GM12801 (cell line): ENCODE results near the gene SEPTIN10.

Experiments
- TF ChIP-seq, protein P1 (sequence below): IDR thresholded peaks from one replicate; pipeline ENCODE4 v1.5.1; 2011; ENCODE audit warnings: control low read depth; ENCODE audit not compliant: insufficient read length; ENCODE audit errors: extremely low read depth

The SEPTIN10 gene

DNA sequence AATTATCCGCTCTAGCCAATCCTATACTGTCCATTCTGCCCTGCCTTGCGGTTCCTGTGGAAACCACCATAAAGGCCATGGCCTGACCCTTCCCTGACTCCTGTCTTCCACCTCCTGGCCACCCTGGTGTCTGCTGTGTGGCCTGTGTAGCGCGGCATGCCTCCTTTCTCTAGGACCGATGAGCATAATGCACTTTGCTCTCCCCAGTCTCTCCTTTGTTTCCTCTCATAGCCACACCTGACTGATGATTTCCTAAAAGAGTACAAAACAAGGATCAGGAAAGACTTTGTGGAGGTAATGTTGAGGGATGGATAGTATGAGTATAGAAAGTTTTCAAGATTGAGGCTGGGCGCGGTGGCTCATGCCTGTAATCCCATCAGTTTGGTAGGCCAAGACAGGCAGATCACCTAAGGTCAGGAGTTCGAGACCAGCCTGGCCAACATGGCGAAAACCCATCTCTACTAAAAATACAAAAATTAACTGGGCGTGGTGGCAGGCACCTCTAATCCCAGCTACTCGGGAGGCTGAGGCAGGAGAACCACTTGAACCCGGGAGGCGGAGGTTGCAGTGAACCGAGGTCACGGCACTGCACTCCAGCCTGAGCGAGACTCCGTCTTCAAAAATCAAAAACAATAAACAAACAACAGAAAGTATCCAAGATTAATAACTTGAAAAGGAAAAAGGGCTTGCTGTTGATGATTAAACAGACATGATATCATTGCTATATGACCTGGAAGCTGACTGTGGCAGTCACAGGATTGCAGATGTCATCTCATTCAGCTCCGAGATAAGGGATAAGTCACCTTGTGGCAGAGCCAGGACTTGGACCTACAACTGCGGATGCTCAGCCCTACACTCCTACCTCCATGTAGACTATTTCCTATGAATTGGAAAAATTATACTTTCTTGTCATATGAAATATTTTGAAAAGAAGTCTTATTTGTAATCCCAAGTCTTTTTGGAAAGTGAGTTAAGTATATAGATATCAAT lies 17.0 kb upstream of the SEPTIN10 start:
- TF ChIP-seq, protein P1, sequence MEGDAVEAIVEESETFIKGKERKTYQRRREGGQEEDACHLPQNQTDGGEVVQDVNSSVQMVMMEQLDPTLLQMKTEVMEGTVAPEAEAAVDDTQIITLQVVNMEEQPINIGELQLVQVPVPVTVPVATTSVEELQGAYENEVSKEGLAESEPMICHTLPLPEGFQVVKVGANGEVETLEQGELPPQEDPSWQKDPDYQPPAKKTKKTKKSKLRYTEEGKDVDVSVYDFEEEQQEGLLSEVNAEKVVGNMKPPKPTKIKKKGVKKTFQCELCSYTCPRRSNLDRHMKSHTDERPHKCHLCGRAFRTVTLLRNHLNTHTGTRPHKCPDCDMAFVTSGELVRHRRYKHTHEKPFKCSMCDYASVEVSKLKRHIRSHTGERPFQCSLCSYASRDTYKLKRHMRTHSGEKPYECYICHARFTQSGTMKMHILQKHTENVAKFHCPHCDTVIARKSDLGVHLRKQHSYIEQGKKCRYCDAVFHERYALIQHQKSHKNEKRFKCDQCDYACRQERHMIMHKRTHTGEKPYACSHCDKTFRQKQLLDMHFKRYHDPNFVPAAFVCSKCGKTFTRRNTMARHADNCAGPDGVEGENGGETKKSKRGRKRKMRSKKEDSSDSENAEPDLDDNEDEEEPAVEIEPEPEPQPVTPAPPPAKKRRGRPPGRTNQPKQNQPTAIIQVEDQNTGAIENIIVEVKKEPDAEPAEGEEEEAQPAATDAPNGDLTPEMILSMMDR, result no peak

DNA sequence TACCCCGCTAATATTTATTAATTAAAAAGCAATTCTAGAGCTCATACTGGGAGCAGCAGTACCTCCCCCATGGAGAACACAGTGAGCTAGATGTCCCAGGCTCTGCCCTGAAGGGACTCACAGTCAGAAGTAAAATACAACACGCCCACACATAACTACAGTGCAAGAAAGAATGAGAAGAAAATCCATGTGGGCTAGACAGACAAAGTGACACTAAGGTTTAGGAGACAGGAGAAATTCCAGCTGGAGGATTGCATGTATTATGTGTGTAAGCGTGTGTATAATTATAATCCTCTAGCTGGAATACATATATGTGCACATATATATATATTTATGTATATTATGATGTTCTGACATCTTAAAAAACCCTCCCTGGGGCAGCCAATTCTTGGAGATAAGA lies 16.1 kb upstream of the SEPTIN10 start:
- TF ChIP-seq, protein P1, result no peak

DNA sequence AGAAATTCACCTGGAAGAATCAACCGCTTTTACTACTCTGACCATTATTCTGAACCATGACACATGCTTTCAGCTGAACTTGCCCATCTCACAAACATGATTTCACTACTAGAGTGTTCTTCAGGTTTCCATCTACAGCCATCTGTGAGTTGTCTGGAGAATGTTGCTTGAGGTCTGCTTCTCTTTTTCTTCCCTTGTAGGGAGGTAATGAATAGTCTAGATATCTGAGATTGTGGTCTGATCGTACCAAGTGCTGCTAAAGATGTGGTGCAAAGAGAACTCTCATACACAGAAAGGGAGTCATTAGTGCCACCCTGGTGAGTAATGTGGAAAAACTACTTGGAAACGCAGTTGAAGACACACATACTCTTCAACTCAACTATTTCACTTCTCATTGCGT lies 10.6 kb upstream of the SEPTIN10 start:
- TF ChIP-seq, protein P1, result no peak

DNA sequence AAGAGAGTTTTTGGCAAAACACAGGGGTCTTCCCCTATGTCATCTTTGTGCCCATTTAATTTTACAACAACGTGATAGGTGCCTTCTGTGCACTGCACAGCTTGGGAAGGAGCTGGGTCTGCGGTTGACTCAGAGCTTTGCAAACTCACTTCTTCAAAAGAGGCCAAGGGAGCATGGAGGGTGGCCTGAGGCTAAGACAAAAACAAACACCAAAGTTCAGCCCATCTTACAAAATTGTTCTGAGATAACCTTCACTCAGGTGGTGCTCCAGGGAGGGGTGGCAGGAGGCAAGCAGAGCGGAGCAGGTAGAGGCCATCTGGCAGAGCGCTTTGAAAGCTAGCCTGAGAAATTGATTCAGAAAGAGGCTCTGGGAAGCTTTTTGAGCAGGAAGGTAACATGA lies 10.2 kb upstream of the SEPTIN10 start:
- TF ChIP-seq, protein P1, result no peak

DNA sequence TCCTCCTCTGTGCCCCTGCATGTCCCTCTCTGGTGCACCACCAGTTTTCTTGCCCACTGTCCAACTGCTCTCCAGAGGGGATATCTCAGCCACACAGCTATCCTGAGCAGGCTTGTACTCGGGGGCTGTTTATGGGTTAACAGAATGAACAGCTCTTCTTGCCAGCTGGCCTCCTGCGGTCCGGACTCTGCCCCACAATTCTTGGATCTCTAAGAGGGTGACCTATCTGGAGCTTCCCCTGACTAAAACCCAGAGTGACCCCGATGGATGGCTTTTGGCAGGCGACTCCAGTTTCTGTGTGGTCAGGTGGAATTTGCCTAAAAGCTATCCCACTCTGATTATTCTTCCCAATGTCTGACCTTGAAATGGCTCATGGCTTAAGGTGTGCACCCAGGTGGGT lies 9.5 kb upstream of the SEPTIN10 start:
- TF ChIP-seq, protein P1, result no peak

DNA sequence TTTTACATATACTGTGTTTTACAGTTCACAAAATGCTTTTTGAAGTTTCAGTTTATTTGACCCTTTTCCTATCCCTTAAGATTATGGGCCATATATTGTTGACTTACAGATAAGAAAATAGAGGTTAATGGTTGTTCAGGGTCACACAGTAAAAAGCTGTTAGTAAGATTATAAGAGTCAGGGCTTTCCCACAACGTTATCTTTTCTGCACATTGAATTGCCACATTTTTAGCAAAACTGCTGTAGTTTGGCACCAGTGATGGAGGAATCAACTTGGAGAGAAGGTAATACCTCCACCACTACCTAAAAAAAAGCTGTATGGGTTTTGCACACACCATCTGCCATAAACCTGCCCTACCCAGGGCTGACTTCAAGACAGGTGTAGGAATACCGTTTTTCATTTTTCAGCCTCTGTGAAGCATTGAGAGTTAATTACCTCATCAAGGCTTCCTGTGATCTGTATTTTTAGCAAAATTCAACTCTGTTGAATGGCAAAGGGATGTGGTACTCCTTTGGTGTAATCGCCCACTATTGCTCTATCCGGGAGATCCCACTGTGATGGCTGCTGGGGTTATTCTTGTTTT lies 5.4 kb upstream of the SEPTIN10 start:
- TF ChIP-seq, protein P1, result no peak

DNA sequence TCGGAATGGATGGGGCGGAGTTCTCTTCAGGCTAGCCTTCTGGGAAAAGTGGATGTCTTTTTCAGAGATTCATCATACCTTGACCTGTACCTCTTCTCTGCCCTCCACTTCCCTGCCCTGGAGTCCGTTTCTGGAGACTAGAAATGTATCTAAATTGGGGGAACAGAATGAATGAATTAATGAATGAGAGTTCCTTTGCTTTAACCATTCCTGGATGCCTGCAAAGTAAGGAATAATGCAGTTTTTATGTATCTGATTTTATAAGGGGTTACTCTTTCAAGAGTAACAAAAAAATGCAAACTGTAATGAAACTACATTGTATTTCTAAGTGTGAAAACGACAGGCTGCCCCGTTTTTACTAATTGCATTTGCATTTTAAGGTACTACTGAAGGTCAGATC lies 2.4 kb upstream of the SEPTIN10 start:
- TF ChIP-seq, protein P1, result no peak
